GM10266 (cell line): ENCODE results near the gene ZDHHC1.

ENCODE experiments used
- DNase-seq: peaks from one replicate; pipeline ENCODE4 v3.0.0; 2012; ENCODE audit errors: extremely low spot score
- CTCF ChIP-seq: IDR thresholded peaks from 2 replicates; pipeline ENCODE4 v1.5.1; 2012; ENCODE audit warnings: mild to moderate bottlenecking, low read depth; ENCODE audit not compliant: control insufficient read depth, insufficient read depth; ENCODE audit errors: missing control alignments

ZDHHC1 gene

GRCh38 chr16:67406111-67406971 is 9.9 kb downstream of the ZDHHC1 start:
- TF ChIP-seq CTCF: no peak
- DNase-seq: no peak

GRCh38 chr16:67405336-67405735 is 10.9 kb downstream of the ZDHHC1 start:
- no peak for TF ChIP-seq CTCF
- no peak for DNase-seq

GRCh38 chr16:67404740-67405226 is 11.5 kb downstream of the ZDHHC1 start:
- DNase-seq: no peak
- no peak for TF ChIP-seq CTCF

- TF ChIP-seq CTCF: no peak
- no peak for DNase-seq
Observed at GRCh38 chr16:67403976-67404555, 12.2 kb downstream of the ZDHHC1 start.

- no peak for DNase-seq
- no peak for TF ChIP-seq CTCF
Observed at GRCh38 chr16:67400901-67401300, 15.4 kb downstream of the ZDHHC1 start.

GRCh38 chr16:67399749-67400704 is 16.2 kb downstream of the ZDHHC1 start:
- TF ChIP-seq CTCF: no peak
- DNase-seq: no peak
